ENCODE data around the gene TSNAX.
"Not testable (repeated sequence)": the region's sequence is repeated elsewhere in the genome, so short reads cannot be mapped to it uniquely, and the experiment has no call there.

TSNAX gene

DNA sequence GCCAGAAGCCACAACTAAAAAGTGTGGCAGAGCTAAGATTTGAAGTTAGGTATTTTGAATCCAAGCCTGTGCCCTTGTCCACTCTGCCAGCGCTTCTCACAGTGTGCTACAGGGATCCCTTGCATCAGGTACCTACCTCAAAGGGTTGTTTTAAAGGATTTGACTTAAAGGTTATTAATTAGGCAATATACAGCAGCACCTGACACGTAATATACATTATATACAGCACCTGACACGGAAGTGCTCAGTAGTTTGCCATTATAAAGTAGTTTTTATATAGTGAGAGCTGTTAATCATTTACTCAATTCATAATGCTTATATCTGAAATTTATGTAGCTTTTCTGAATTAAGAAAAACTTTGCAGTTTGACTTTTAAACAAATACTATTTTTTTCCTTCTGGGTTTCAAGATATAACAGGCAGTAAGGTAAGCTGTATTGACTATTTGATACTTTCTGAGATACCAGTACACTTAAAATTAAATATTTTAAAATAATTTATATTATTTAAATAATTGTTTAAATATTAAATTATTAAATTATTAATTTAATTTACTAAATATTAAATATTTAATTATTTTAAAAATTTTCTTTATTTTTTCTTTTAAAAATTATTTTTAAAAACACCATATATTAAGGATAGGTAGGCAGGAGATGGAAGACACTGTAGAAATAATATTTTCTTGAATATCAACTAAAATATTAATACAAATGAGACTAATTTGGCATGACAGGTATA is 33.3 kb downstream of the TSNAX start:
- DNase-seq (ENCODE audit: low read depth in 2 of 2), result no peak

DNA sequence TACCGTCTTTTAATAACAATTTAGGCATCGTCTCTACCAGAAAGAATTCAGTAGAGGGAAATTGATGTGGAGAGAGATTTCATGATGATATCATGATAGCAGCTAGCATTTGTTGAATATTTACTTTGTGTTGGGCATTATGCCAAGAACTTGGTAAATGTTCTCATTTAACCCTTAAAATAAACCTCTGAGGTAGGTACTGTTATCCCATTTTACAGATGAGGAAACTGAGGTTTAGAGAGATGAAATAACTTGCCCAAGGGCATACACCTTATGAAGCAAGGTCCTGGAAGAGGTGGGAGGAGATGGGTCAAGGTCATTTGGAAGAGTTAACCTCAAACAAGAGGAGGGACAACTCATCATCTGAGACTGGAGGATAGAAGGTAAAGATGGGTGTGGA is 34.8 kb downstream of the TSNAX start:
- DNase-seq (ENCODE audit: low read depth in 2 of 2), result no peak

DNA sequence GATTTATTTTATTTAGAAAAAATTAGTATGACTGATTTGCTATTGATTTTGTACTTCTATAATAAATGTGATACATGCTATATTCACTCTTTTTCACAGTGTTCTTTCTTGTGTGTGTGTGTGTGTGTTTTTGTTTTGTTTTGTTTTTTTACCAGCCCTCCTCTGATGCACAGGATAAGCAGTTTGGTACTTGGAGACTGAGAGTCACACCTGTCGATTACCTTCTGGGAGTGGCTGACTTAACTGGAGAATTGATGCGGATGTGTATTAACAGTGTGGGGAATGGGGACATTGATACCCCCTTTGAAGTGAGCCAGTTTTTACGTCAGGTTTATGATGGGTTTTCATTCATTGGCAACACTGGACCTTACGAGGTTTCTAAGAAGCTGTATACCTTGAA is 35.9 kb downstream of the TSNAX start:
- DNase-seq (ENCODE audit: low read depth in 2 of 2), result no peak

DNA sequence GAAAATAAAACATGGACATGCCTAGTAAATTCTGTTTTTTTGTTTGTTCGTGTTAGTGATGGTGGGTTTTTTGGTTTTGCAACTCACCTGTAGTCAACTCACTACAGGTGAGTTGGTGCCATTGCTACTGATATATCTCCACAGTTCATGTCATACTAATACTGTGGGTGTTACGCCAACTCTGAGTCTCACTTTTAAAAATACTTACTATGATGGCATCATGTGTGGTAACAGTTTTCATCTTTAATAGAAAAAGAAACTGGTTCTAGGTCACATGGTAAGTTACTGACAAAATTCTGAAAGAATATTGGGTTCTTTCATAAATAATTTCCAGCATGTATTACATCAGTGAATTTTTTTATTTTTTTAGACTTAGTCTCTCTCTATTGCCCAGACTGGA is 38.0 kb downstream of the TSNAX start:
- DNase-seq (ENCODE audit: low read depth in 2 of 2), result no peak

DNA sequence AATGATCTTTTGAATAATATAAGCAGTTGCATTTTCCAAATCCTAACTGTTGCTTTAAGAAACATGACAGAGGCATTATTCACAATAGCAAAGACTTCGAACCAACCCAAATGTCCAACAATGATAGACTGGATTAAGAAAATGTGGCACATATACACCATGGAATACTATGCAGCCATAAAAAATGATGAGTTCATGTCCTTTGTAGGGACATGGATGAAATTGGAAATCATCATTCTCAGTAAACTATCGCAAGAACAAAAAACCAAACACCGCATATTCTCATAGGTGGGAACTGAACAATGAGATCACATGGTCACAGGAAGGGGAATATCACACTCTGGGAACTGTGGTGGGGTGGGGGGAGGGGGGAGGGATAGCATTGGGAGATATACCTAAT is 41.8 kb downstream of the TSNAX start:
- DNase-seq (ENCODE audit: low read depth in 2 of 2), result not testable (repeated sequence)

DNA sequence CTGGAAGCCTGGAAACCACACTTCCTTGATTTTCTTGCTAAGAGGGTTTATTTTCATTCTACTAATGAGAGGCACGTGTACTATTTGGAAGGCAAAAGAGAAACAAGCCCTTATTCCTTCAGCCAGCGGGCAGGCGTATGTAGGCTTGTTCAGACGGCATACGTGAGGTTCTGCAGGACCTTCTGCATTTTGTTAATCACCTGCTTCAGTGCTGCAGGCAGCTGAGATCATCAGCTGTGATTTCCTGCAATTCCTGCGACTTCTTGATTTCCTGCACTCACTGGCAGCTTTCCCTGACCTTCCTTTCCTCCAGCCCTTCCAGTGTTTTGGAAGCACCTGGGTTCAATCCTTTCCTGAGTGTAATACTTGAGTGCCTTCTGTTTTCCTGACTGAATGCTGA is 43.4 kb downstream of the TSNAX start:
- no peak for DNase-seq (ENCODE audit: low read depth in 2 of 2)

DNA sequence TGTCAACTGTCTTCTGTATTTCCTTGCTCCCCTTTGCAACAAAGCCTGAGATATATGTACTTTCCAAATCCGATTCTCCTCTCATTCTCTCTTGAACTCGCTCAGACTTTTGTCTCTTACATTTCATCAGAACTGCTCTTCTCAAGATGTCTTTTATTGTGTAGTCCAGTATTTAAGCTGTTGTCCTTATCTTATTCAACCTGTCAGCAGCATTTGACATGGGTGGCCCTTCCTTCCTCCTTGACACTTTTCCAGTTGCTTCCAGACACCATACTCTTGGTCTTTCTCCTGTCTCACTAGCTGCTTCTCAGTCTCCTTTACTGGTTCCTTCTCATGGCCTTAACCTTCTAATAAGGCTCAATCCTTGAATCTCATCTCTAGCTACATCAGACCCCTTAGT is 47.0 kb downstream of the TSNAX start:
- DNase-seq (ENCODE audit: low read depth in 2 of 2), result no peak

DNA sequence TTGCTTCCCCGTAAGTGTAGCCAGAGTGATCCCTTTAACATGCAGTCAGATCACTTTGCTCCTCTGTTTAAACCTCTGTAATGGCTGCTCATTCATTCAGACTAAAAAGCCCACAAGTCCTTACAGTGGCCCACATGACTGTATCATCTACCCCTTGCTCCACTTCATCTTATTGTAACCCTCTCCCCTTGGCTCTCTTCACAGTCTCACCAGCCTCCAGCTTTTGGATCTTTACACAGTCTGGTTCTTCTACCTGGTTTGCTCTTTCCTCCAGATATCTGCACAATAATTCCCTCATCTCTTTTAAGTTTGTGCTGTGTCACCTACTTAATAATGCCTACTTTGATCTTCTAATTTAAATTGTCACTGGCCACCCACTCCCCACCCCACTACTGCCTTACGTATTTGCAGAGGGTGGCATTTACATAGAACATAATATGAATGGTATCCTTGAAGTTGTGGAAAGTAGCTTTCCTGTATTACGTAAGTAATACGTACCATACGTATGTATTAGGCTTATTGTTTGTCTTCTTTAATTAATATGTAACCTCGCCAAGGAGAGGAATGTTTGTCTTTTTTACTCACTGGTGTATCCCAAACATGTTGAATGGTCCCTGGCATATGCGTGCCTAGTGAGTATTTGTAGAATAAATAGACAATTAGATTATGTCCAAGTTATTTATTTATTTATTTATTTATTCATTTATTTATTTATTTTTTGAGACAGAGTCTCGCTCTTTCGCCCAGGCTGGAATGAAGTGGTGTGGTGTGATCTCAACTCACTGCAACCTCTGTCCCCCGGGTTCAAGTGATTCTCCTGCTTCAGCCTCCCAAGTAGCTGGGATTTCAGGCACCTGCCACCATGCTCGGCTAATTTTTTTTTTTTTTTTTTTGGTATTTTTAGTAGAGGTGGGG is 48.6 kb downstream of the TSNAX start:
- DNase-seq (ENCODE audit: low read depth in 2 of 2), result no peak

DNA sequence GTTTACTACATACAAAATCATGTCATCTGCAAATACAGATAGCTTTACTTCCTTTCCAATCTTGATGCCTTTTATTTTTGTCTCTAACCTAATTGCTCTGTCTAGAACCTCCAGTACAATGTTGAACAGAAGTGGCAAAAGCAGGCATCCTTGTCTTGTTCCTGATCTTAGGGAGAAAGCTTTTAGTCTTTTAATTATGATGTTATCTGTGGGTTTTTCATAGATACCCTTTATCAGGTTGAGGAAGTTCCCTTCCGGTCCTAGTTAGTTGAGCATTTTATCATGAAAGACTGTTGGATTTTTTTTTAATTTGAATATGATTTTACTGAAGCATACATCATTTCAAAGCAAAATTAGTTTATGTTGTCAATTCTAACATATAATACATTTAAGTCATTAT is 52.4 kb downstream of the TSNAX start:
- no peak for DNase-seq (ENCODE audit: low read depth in 2 of 2)

DNA sequence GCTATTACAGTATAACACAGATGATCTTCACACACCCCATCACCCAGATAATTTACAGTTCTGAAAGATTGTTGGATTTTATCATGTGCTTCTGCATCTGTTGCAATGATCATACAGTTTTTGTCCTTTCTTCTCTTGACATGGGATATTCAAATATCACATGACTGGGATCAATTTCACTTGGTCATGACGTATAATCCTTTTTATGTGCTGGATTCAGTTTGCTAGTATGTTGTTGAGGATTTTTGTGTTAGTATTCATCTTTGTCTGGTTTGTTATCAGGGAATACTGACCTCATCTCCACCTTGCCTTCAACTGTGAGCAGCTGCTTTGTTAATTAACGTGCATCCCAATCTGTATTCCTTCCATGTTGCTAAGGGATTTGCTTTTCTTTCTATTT is 53.4 kb downstream of the TSNAX start:
- DNase-seq (ENCODE audit: low read depth in 2 of 2), result no peak

DNA sequence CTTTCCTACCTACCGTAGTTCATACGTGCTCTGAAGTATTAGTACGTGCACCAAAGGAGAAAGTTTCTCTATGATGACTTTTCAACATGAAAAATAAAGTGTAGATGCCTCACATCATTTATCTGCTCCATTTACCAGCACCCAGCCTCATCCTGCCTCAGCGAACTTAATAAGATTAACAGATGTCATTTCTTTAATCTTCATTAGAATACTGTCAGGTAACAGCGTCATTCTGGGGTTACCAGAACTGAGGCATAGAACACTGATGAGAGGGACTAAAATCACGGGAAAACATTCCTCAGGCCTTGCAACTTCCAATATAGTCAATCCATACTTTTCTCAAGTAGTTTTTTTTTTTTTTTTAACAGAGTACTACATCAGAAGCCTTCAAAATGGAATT is 54.9 kb downstream of the TSNAX start:
- no peak for DNase-seq (ENCODE audit: low read depth in 2 of 2)

DNA sequence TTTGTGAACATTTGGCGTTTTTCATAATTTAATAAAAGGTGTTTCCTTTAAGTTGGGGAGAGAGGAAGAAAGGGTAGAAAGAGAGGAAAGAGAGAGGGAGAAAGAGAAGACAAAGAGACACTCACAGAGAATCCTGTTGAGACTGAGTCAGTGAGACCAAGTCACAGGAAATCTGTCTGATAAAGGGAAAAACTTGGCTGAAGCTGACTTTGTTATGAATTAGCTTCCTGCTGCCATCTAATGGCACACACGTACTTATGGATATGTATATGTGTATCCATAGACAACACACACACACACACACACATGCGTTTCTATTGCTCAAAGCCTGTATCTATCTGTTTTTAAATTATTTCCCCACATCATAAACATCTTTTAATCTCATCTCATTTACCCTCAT is 55.6 kb downstream of the TSNAX start:
- DNase-seq (ENCODE audit: low read depth in 2 of 2), result no peak

DNA sequence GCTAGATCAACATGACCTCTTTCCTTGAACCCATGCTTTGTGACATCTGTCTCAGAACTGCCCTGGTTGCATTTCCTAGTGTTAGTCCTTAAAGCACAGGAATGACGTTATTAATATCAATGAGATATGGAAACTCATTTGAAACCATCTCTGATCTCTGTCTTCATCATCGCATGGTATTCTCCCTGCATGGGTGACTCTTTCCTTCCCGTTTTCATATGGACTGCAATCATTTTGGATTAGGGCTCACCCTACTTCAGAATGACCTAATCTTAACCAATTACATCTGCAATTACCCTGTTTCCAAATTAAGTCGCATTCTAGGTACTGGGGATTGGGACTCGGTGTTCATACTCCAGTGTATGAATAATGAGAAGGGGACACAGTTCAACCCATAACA is 56.5 kb downstream of the TSNAX start:
- DNase-seq (ENCODE audit: low read depth in 2 of 2), result no peak

DNA sequence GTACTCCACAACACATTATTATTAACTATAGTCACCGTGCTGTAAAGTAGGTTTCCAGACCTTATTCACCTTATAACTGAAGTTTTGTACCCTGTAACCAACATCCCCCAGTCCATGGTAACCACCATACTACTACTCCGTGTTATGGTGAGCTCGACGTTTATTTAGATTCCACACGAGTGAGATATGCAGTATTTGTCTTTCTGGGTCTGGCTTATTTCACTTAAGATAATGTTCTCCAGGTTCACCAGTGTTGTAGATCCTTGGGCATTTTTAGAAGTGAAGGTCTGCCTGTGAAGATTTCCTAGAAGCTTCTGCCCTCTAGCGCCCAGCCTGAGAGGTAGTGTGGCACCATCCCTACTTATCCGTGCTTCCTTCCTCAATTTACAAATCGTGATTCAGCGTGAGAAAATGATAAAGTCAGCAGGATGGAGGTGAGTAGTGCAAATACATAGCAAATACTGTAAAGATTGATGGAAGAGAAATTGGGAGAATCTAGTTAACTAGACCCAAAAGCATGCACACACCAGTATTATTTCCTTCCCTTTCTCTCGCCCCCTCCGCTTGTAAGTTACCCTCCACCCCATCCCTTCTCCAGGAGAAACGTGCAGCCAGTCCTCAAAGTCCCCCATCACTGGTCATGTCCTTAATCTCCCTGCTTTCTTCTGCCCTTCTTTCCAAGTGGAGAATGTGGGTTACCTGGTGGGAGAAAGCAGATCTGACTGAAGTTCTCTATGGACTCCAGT is 62.2 kb downstream of the TSNAX start:
- DNase-seq (ENCODE audit: low read depth in 2 of 2), result peak in 1 of 2 donors; percentile 12

DNA sequence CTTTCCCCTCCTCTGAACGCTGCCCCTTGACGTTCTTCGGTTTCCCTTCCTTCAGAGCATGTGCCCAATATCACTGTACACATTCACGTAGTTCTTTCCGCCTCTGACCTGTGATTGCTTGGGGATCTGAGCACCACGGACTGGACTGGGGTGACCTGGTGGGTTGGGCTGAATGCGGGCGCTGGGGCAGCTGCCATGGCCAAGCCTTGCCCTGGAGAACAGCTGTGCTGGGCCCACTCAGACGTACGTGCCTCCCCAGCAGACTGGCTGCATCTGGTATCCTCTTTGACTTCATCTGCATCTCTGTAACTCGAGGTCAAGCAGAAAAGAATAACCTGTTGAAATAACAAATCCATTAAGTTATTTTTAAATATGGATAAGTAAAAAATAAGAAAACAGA is 63.0 kb downstream of the TSNAX start:
- DNase-seq (ENCODE audit: low read depth in 2 of 2), result no peak

DNA sequence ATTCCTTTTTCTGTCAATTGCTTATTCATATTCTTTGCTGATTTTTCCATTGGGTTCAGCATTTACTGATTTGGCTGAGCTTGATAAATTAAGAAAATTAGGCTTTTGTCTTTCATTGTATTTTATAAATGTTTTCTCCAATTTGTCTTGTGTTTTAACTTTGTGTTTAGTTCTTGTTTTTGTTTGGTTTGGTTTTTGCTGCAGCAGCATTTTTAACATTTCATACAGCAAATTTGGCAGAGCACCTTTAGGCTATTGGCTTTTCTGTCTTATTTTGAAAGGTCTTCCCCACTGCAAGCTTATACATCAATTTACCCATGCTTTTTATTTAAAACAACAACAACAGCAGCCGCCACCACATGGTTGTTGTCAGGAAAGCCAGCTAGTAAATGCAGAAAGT is 64.3 kb downstream of the TSNAX start:
- no peak for DNase-seq (ENCODE audit: low read depth in 2 of 2)

DNA sequence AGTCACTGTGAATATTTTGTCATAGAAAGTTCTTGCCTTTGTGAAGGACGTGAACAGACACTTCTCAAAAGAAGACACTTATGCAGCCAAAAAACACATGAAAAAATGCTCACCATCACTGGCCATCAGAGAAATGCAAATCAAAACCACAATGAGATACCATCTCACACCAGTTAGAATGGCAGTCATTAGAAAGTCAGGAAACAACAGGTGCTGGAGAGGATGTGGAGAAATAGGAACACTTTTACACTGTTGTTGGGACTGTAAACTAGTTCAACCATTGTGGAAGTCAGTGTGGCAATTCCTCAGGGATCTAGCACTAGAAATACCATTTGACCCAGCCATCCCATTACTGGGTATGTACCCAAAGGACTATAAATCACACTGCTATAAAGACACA is 64.8 kb downstream of the TSNAX start:
- not testable (repeated sequence) for DNase-seq (ENCODE audit: low read depth in 2 of 2)

DNA sequence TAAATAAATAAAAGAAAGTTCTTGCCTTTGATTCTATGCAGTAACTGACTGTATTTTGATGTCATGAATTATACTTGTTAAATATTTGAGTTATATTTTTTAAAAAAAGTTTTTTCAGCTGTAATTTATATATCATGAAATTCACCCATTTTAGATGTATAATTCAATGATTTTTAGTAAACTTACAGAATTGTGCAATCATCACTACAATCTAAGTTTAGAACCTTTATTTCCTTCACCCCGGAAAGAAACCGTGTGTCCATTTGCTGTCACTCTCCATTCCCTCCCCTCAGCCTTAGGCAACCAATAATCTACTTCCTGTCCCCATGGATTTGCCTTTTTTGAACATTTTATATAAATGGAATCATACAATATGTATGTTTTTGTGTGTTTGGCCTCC is 65.7 kb downstream of the TSNAX start:
- no peak for DNase-seq (ENCODE audit: low read depth in 2 of 2)

DNA sequence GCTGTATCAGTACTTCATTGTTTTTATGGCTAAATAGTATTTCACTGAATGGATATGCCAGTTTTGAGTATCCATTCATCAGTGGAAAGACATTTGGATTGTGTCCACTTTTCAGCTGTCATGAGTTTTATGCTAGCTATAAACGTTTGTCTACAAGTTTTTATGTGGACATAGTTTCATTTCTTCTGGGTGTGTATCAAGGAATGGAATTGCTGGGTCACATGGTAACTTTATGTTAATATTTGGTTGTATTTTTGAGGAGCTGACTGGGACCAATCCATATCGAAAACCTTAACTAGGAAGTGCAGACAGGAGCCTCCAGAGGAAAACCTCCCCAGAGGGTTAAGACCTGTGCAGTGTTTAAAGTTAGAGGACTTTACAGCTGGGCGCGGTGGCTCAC is 66.3 kb downstream of the TSNAX start:
- no peak for DNase-seq (ENCODE audit: low read depth in 2 of 2)

DNA sequence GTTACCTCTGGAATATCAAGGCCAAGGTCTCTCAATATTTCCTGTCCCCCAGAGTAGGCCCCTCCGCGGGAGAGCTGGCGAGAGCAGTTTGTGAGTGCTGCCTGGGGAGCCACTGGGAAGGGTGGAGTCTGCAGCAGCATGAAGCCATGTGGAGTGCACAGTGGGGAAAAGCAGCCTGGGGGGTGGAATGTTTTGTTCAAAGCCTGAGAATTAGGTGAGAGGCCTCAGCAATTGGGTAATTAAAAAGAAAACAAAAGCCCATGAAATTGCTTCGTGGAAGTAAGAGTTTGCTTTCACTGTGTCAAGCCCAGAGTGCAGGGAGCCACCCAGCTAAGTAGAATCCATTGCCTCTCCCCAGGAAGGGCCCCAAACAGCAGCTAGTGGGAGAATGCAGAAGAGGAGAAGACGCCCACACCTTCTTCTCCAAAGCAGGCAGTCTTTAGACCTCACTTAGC is 67.9 kb downstream of the TSNAX start:
- DNase-seq (ENCODE audit: low read depth in 2 of 2), result no peak

DNA sequence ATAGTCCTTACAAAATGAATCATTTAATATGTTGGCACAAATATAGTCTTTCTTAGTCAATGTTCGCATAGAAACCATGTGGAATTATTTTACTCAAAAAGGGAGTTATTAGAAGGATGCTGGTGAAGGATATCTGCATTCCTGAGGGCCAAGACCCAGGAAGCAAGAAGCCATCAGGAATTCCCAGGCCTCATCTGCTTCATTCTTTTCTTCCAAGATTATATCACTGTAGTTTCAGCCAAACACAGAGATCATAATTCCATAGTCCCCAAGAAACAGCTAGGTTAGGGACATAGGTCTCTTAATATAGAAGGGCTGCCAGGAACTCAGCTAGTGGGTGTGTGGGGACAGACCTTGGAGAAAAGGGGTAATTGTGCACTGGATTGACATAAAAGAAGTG is 69.5 kb downstream of the TSNAX start:
- no peak for DNase-seq (ENCODE audit: low read depth in 2 of 2)

DNA sequence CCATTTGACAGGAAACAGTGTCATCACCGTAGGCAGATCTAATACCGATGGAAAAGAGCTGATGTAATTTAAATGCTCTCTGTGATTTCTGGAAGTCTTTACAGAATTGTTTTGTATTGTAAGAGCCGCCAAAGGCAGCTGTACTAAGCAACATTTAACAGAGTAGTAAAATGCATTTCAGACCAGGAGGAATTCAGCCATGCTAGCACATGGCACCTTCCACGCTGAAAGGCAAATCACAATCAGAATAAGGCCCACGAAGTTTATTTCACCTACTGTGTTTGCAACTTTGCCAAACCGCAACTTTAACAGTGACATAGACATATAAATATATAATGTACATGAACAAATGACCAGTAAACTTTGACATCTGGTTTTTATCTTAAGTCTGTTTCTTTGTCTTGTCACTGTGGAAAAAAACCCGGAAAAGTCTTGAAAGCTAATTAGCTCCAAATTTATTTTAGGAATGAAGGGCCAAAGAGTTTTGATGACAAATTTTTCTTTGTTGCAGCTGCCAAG is 72.0 kb downstream of the TSNAX start:
- DNase-seq (ENCODE audit: low read depth in 2 of 2), result no peak

Measured in stimulated activated CD4-positive, alpha-beta T cell treated with anti-CD3 and anti-CD28 coated beads, Interleukin-1b, Interleukin-23, amount 100 ng/mL, for 4 hours (primary cell).